Measurements from ENCODE around the gene ALCAM. TPM values are rescaled to one million over a fixed set of nuclear protein-coding genes. Genes with fewer than 3 reads are reported as not detected.

Gene ALCAM
- total RNA-seq, 1 experiment from 2014 or later: 36.8 TPM

DNA sequence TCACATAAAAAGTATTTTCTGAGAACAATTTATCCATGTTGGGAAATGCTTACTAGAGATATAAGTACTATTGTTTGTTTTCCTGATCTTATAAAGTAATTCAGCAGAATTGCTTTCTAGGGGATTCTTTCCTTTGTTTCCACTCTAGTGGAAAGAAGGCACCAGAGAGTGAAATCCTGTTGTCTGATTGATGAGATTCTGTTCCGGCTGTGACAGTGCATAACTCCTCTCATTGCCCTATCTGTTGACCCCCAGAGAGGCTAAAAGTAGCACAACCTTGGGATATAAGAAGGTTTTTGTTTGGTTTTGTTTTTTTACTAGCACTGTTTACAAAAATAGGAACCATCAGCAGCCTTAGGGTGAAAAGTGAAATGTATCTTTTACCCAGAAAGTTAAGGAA, 114.1 kb downstream of the ALCAM start:
- no peak overlapping the region for H3K27ac ChIP-seq (ENCODE audit: low read depth, low read length, poor library complexity, severe bottlenecking)
- H3K4me1 ChIP-seq (ENCODE audit: insufficient read depth, low read length, poor library complexity, severe bottlenecking): peaks cover 7% of the 10 kb centered on the region
- H3K27me3 ChIP-seq (replicated peaks; ENCODE audit: insufficient read depth, low read depth, low read length, poor library complexity): no peaks in the 10 kb centered on the region
- no peaks in the 10 kb centered on the region for H3K36me3 ChIP-seq (ENCODE audit: insufficient read depth, low read length, poor library complexity, severe bottlenecking)
- TF ChIP-seq, protein P1, sequence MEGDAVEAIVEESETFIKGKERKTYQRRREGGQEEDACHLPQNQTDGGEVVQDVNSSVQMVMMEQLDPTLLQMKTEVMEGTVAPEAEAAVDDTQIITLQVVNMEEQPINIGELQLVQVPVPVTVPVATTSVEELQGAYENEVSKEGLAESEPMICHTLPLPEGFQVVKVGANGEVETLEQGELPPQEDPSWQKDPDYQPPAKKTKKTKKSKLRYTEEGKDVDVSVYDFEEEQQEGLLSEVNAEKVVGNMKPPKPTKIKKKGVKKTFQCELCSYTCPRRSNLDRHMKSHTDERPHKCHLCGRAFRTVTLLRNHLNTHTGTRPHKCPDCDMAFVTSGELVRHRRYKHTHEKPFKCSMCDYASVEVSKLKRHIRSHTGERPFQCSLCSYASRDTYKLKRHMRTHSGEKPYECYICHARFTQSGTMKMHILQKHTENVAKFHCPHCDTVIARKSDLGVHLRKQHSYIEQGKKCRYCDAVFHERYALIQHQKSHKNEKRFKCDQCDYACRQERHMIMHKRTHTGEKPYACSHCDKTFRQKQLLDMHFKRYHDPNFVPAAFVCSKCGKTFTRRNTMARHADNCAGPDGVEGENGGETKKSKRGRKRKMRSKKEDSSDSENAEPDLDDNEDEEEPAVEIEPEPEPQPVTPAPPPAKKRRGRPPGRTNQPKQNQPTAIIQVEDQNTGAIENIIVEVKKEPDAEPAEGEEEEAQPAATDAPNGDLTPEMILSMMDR (conservative IDR thresholded peaks at IDR 0.05; ENCODE audit: low read depth, low read length): no peak
- TF ChIP-seq EZH2 (IDR thresholded peaks at IDR 0.05; ENCODE audit: borderline replicate concordance, low read depth, low read length, poor library complexity, severe bottlenecking): no peak
- POLR2A ChIA-PET (ENCODE audit: low non-redundant PET): no interaction called here
- no peak overlapping the region for H3K4me3 ChIP-seq (ENCODE audit: low read depth, low read length, poor library complexity, severe bottlenecking)
- H3K9me3 ChIP-seq (ENCODE audit: low read depth, low read length, poor library complexity, severe bottlenecking): peaks cover 12% of the 10 kb centered on the region
- DNase-seq (ENCODE audit: low spot score): no peak
- CTCF ChIA-PET: no interaction called here
- BruUV-seq (replicated peaks): no TSS peak
- intact Hi-C loops (cut with micrococcal nuclease; ENCODE audit: unreplicated experiment): no loop called here

DNA sequence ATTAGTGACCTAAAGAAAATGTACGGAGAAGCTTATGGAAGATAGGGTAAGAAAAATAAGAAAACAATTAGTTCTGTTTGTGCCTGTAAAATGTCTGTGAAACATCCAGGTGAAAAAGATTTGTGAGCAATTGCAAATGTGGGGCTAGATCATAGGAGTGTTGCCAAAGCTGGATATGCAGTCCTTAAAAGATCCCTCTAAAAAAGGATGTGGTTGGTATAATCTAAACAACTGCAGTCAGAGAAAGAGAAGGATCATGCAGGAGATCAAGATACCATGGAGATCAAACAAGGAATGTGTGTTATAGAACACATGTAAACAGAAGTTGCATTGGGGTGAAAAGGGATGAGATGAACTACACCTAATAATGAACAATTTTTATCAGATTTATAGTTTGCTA, 116.8 kb downstream of the ALCAM start:
- Histone ChIP-seq H3K27ac (ENCODE audit: low read depth, low read length, poor library complexity, severe bottlenecking) (no peak overlapping the region), H3K9me3 (ENCODE audit: low read depth, low read length, poor library complexity, severe bottlenecking) (peaks cover 3% of the 10 kb centered on the region), H3K27me3 (replicated peaks; ENCODE audit: insufficient read depth, low read depth, low read length, poor library complexity) (no peaks in the 10 kb centered on the region), H3K4me1 (ENCODE audit: insufficient read depth, low read length, poor library complexity, severe bottlenecking) (peaks cover 7% of the 10 kb centered on the region), H3K4me3 (ENCODE audit: low read depth, low read length, poor library complexity, severe bottlenecking) (no peak overlapping the region), H3K36me3 (ENCODE audit: insufficient read depth, low read length, poor library complexity, severe bottlenecking) (no peaks in the 10 kb centered on the region)
- intact Hi-C loops (cut with micrococcal nuclease; ENCODE audit: unreplicated experiment): no loop called here
- no peak for TF ChIP-seq EZH2 (IDR thresholded peaks at IDR 0.05; ENCODE audit: borderline replicate concordance, low read depth, low read length, poor library complexity, severe bottlenecking)
- TF ChIP-seq, protein P1 (conservative IDR thresholded peaks at IDR 0.05; ENCODE audit: low read depth, low read length): no peak
- no TSS peak for BruUV-seq (replicated peaks)
- CTCF ChIA-PET: no interaction called here
- POLR2A ChIA-PET (ENCODE audit: low non-redundant PET): no interaction called here
- no peak for DNase-seq (ENCODE audit: low spot score)

DNA sequence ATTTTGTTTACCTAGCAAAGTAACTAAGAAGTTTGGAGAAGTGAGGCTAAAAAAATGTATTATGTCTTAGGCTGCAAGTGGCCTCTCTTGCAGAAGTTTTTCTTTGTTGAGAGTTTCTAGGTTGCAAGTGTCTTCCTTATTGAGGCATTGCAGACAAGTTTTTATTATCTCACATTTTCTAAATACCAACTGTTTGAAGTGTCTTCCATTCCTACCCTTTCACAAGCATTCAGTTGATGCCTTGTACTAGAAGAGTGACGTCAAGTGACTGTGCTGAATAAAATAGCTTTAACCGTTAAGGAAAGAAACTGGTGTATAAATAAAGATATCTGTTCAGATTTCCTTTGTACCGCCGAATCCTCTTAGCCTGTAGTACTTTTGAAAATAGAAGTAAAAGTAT, 123.3 kb downstream of the ALCAM start:
- Histone ChIP-seq H3K36me3 (ENCODE audit: insufficient read depth, low read length, poor library complexity, severe bottlenecking) (no peaks in the 10 kb centered on the region), H3K4me1 (ENCODE audit: insufficient read depth, low read length, poor library complexity, severe bottlenecking) (no peaks in the 10 kb centered on the region), H3K9me3 (ENCODE audit: low read depth, low read length, poor library complexity, severe bottlenecking) (peaks cover 17% of the 10 kb centered on the region), H3K27me3 (replicated peaks; ENCODE audit: insufficient read depth, low read depth, low read length, poor library complexity) (no peaks in the 10 kb centered on the region), H3K27ac (ENCODE audit: low read depth, low read length, poor library complexity, severe bottlenecking) (no peak overlapping the region), H3K4me3 (ENCODE audit: low read depth, low read length, poor library complexity, severe bottlenecking) (no peak overlapping the region)
- ChIA-PET POLR2A (ENCODE audit: low non-redundant PET) (no interaction called here), CTCF (no interaction called here)
- intact Hi-C loops (cut with micrococcal nuclease; ENCODE audit: unreplicated experiment): no loop called here
- BruUV-seq (replicated peaks): no TSS peak
- no peak for DNase-seq (ENCODE audit: low spot score)
- TF ChIP-seq, protein P1 (conservative IDR thresholded peaks at IDR 0.05; ENCODE audit: low read depth, low read length): no peak
- TF ChIP-seq EZH2 (IDR thresholded peaks at IDR 0.05; ENCODE audit: borderline replicate concordance, low read depth, low read length, poor library complexity, severe bottlenecking): no peak
